ENCODE measurements around the gene OR52J3.

DNA sequence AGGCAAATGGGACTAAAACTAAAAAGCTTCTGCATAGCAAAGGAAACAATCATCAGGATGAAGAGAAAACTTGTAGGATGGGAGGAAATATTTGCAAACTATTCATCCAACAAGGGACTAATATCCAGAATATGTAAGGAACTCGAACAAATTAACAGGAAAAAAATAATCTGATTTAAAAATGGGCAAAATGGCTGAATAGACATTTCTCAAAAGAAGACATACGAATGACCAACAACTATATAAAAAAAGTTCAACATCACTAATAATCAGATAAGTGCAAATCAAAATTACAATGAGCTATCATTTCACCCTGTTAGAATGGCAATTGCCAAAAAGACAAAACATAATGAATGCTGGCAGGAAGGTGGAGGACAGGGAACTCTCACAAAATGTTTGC is 35.1 kb downstream of the OR52J3 start:
- TF ChIP-seq CREB5 (CRISPR knock-in tag; IDR thresholded peaks at IDR 0.05; ENCODE audit: low read depth) (no peak), RARB (CRISPR knock-in tag; IDR thresholded peaks at IDR 0.05) (no peak)
- TF ChIP-seq, protein P1, sequence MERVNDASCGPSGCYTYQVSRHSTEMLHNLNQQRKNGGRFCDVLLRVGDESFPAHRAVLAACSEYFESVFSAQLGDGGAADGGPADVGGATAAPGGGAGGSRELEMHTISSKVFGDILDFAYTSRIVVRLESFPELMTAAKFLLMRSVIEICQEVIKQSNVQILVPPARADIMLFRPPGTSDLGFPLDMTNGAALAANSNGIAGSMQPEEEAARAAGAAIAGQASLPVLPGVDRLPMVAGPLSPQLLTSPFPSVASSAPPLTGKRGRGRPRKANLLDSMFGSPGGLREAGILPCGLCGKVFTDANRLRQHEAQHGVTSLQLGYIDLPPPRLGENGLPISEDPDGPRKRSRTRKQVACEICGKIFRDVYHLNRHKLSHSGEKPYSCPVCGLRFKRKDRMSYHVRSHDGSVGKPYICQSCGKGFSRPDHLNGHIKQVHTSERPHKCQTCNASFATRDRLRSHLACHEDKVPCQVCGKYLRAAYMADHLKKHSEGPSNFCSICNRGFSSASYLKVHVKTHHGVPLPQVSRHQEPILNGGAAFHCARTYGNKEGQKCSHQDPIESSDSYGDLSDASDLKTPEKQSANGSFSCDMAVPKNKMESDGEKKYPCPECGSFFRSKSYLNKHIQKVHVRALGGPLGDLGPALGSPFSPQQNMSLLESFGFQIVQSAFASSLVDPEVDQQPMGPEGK (CRISPR knock-in tag; IDR thresholded peaks at IDR 0.05; ENCODE audit: borderline replicate concordance), result no peak

All from SK-N-SH treated with all-trans-retinoic acid at 6 μM for 48 hours (cell line).